GM12873 (cell line): ENCODE measurements around the gene KCNQ1.

Source experiments
- CTCF ChIP-seq: IDR thresholded peaks from 2 replicates; pipeline ENCODE4 v1.5.1; 2012; ENCODE audit warnings: low read depth, mild to moderate bottlenecking, moderate library complexity, low read length, control low read depth; ENCODE audit not compliant: insufficient read depth; ENCODE audit errors: missing control alignments

KCNQ1 gene

GRCh38 chr11:2889362-2890273 lies 444.8 kb downstream of the KCNQ1 start:
- TF ChIP-seq CTCF = no peak

GRCh38 chr11:2890466-2891294 lies 445.9 kb downstream of the KCNQ1 start:
- TF ChIP-seq CTCF = no peak

GRCh38 chr11:2891326-2892214 lies 446.8 kb downstream of the KCNQ1 start:
- no peak for TF ChIP-seq CTCF

- peak; percentile 93 for TF ChIP-seq CTCF
Observed at GRCh38 chr11:2892215-2892966, 447.6 kb downstream of the KCNQ1 start.

GRCh38 chr11:2892967-2893528 lies 448.2 kb downstream of the KCNQ1 start:
- TF ChIP-seq CTCF = peak; percentile 64

- no peak for TF ChIP-seq CTCF
Observed at GRCh38 chr11:2893935-2894334, 449.1 kb downstream of the KCNQ1 start.
